Ovary (tissue), 3 donors: ENCODE data around the gene SKAP2.

ENCODE experiments used
- CTCF ChIP-seq, 3 donors: fragments of 450-650 bp in 2 of 3; fragments of 200-600 bp in 1 of 3; IDR thresholded peaks; one replicate each; pipeline versions ENCODE4 v1.5.1 to v1.8.0; 2016 to 2022; ENCODE audit warnings: antibody characterized with exemption in 3 of 3, mild to moderate bottlenecking in 1 of 3
- EP300 ChIP-seq: sonication (generic); formaldehyde crosslinking; IDR thresholded peaks from one replicate; pipeline ENCODE4 v1.6.1; 2017; ENCODE audit warnings: antibody characterized with exemption
- POLR2A ChIP-seq: fragments of 450-650 bp; IDR thresholded peaks from one replicate; pipeline ENCODE4 v1.6.1; 2017; ENCODE audit warnings: antibody characterized with exemption, mild to moderate bottlenecking, moderate library complexity
- donor health status: DM: no; HTN: no; CAD: no.

- TF ChIP-seq CTCF (IDR thresholded peaks at IDR 0.05): no peak
- TF ChIP-seq POLR2A: no peak
- TF ChIP-seq EP300: no peak
Observed at GRCh38 chr7:26631601-26632000, 232.8 kb downstream of the SKAP2 start.
